ENCODE results near the gene CACNA1C. TPM values are rescaled to one million over a fixed set of nuclear protein-coding genes. Genes with fewer than 3 reads are reported as not detected.

The CACNA1C gene
- total RNA-seq, 4 donors from 2014 or later, result 2.9 to 5.3 (median 4.3) TPM

DNA sequence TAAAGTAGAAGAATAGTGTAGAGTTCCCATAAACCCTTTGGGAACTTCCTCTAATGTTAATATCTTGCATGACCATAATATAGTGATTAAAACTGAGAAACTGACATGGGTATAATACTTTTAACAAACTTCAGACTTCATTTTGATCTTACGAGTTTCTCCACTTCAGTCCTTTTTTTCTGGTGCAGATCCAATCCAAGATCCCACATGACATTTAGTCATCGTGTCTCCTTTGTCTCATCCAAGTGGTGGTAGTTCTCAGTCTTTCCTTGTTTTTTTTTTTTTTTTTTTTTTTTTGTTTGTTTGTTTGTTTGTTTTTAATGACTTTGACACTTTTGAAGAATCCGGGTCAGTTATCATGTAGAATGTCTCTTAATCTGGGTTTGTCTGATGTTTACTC lies 179.2 kb downstream of the CACNA1C start:
- TF ChIP-seq CTCF (IDR thresholded peaks at IDR 0.05; ENCODE audit: low read depth), result no peak

- TF ChIP-seq CTCF (IDR thresholded peaks at IDR 0.05; ENCODE audit: low read depth), result no peak
Measured at GRCh38 chr12:2233034-2233433, 180.2 kb downstream of the CACNA1C start.

DNA sequence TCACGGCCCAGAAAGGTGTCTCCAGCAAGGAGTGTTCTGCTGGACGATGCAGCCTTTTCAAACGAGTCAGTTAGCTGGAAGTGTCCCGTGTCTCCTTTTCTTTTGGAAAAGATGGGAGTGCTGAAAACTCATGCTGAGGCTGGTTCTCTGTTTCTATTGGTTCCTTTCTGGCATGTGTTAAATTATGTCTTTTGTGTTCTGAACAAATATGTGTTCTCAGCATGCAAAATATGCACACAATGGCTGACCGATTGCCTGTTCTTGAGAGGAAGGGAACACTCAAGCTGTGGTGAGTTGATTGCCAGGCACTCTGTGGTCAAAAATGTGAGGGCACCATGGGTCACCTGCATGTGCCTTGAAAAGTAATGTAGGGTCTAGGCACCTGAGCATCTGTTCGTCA lies 181.3 kb downstream of the CACNA1C start:
- no peak for TF ChIP-seq CTCF (IDR thresholded peaks at IDR 0.05; ENCODE audit: low read depth)

DNA sequence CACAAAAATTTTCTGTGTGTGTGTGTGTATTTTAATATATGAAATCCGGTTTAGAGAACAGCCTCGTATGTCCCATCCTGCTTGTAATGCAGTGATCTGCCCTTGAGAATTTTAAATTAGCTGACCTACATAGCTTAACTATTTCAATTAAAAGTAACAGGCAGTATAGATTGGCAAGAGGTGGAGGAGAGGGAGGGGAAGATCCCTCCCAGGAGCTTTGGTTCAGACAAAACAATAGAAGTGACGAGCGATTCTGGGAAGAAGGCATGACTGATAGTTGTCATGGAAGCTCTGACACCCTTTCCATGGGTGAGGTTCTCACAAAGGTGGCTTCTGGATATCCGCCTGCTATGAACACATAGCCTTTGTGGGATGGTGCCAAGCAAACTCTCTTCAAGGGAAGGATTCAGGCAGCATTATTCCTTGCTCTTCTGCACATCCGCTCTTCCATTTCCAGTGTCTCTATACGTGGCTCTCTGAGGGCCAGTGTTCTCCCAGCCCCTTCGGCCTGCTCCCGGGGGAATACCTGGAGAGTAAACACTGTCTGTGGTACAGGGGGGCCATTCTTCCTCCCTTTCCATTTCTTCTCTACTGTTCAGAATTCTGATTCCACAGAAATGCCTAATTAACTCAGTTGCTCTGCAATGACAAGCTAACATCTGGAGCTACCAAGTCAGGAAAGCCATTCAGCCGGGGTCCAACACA lies 182.0 kb downstream of the CACNA1C start:
- no peak for TF ChIP-seq CTCF (IDR thresholded peaks at IDR 0.05; ENCODE audit: low read depth)

DNA sequence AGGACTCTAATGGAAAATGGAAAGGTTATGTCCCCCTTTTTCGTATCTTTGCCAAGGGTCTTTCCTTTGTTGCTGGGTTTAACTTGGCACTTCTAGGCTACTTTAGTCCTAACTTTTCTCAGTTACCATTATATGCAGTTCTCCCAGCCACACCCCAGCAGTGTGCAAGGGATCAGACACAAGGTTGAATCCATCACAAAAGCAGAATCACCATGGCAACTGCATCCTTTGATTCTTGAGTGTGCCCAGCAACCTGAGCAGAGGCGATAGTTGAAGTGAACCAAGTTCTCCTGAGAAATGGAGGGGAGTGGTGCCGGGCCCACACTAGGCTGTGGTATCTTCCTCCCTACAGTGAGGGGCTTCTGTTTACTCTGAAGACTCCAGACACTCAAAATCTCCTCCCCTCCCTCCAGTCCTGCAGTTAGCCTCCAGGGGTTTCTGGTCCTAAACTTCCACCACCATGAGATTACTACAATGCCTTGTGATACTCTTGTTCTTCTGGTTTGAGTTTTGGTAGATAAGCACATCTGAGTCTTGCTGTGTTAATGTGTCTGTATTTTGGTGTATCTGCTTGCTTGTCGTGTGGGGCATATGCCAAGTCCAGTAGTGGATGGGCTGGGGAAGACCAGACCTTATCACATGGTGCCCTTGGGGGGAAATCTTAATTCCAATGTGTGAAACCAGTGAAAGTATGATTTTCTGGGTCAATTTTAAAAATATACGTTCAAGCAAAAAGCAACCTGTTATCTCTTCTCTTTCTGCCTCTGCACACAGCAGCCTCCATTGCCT lies 183.9 kb downstream of the CACNA1C start:
- no peak for TF ChIP-seq CTCF (IDR thresholded peaks at IDR 0.05; ENCODE audit: low read depth)

- no peak for TF ChIP-seq CTCF (IDR thresholded peaks at IDR 0.05; ENCODE audit: low read depth)
Measured at GRCh38 chr12:2238111-2238510, 185.3 kb downstream of the CACNA1C start.

DNA sequence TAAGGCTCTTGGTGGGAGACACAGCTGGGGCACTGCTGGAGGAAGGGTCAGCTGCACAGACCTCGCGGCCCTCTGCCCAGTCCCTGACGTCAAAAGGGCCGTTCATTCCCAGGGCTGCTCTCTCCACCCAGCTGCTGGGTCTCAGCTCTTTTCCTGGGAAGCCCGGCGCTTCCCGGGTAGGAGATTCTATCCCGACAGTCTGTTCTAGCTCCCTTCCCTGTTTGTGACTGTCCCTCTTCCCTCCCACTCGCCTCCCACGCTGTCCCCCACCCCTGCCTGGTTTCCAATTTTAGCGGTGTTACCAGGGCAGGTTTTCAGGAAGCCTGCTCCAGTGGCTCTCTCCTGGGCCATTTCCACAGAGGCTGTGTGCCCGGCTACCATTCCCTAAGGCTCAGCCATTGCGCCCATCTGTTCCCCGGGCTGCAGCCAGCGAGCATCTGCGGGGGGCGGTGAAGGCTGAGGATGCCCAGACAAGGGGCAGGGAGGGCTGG lies 186.6 kb downstream of the CACNA1C start:
- TF ChIP-seq CTCF (IDR thresholded peaks at IDR 0.05; ENCODE audit: low read depth), result no peak
